MCF 10A (cell line): ENCODE data around the gene MUS81. TPM values are rescaled to one million over a fixed set of nuclear protein-coding genes. Genes with fewer than 3 reads are reported as not detected.
"Not testable (repeated sequence)": the region's sequence is repeated elsewhere in the genome, so short reads cannot be mapped to it uniquely, and the experiment has no call there.

Experiments
- BruUV-seq: library from RNA; stranded (reverse); fragments of 400-500 nt; replicated peaks from 2 replicates; lab custom pipeline; 2021; lab: Mats Ljungman, UMichigan
- CTCF ChIA-PET: fragments of 300-600 bp; sonication (Branson Sonifier 250); formaldehyde crosslinking; extraction: SDS; loops from one replicate; lab custom pipeline; 2021; ENCODE audit warnings: antibody characterized with exemption, inconsistent platforms; lab: Yijun Ruan, JAX
- POLR2A ChIA-PET: fragments of 300-600, 350-650 bp; sonication (Branson Sonifier 250); formaldehyde crosslinking; extraction: SDS; loops from one replicate; lab custom pipeline; 2020; ENCODE audit warnings: antibody characterized with exemption, inconsistent platforms; lab: Yijun Ruan, JAX
- DNase-seq: peaks from one replicate; pipeline ENCODE4 v3.0.0-alpha.2; 2018; ENCODE audit not compliant: unreplicated experiment
- H3K27ac Mint-ChIP-seq: one replicate; pipeline ENCODE4 v1.8.0; 2022; ENCODE audit warnings: mild to moderate bottlenecking, low read depth, mixed read lengths; ENCODE audit not compliant: unreplicated experiment
- H3K27me3 Mint-ChIP-seq: one replicate; pipeline ENCODE4 v1.8.0; 2022; ENCODE audit warnings: mixed read lengths; ENCODE audit not compliant: insufficient read depth, unreplicated experiment
- H3K36me3 Mint-ChIP-seq: one replicate; pipeline ENCODE4 v1.8.0; 2022; ENCODE audit warnings: mild to moderate bottlenecking, moderate library complexity, mixed read lengths; ENCODE audit not compliant: insufficient read depth, unreplicated experiment
- H3K4me1 Mint-ChIP-seq: one replicate; pipeline ENCODE4 v1.8.0; 2022; ENCODE audit warnings: mixed read lengths; ENCODE audit not compliant: insufficient read depth, unreplicated experiment
- H3K4me3 Mint-ChIP-seq: one replicate; pipeline ENCODE4 v1.8.0; 2022; ENCODE audit warnings: mild to moderate bottlenecking, moderate library complexity, mixed read lengths; ENCODE audit not compliant: unreplicated experiment
- H3K9me3 Mint-ChIP-seq: one replicate; pipeline ENCODE4 v1.8.0; 2022; ENCODE audit warnings: mixed read lengths; ENCODE audit not compliant: unreplicated experiment
- CTCF ChIP-seq: fragments of 200-600 bp; IDR thresholded peaks from one replicate; pipeline ENCODE4 v1.8.0; 2022; ENCODE audit warnings: antibody characterized with exemption, mild to moderate bottlenecking; ENCODE audit not compliant: unreplicated experiment
- intact Hi-C: fragments of 100-400 bp; cut with micrococcal nuclease; formaldehyde crosslinking; loops from 2 replicates; pipeline ENCODE4 v1.14.1; 2022
- total RNA-seq: library from RNA; stranded (reverse); gene quantifications from 2 replicates; pipeline ENCODE4 v1.2.3, GENCODE V29; 2022

The MUS81 gene
- total RNA-seq, 1 experiment from 2014 or later, result 77.6 TPM

DNA sequence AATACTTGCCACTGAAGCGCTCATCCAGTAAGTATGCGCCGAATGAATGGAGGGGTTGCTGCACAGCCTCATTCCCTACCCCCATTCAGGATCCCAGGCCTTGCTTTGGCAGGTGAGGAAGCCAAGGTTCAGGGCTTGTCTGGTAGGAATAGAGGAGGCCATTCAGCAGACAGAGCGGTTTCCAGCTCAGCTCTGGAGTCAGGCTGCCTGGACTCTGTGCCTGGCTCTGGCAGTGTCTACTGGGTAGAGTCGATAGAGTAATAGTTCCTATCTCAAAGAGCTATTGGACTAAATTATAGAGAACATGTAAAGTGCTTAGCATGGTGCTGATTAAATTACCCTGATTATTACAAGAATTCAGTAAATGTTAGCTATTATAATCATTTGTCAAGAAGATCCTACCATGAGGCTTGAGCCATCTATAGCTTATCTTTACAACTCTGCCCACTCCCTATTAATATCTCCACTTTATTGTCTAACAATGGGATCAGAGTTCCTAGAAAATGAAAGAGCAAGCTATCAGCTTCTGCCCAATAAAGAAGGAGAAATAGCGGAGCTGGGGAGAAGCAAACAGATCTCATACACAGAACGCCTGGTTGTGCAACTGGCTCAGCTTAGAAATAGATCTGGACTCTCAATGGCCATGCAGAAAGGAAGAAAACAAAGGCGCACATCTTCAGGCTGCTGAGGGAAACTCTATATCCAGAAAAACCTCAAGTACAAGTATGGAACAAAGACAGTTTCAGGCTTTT, 33.1 kb upstream of the MUS81 start:
- intact Hi-C loops, result no loop called here
- no peak overlapping the region for H3K27ac Mint-ChIP-seq
- peaks cover 32% of the 10 kb centered on the region for H3K27me3 Mint-ChIP-seq
- BruUV-seq, result no TSS peak
- no peak for TF ChIP-seq CTCF
- H3K9me3 Mint-ChIP-seq, result no peaks in the 10 kb centered on the region
- ChIA-PET CTCF (interaction anchor here (0.6 to 3.4 kb wide), 6 partner anchors 8 to 116 kb away, joined by 3 to 11 read pairs (median 3); partner anchors contain the start of gene AP5B1), POLR2A (interaction anchor here (0.7 to 2.7 kb wide), 4 partner anchors 18 to 115 kb away, joined by 3 to 8 read pairs (median 6); partner anchors contain the start of genes CFL1 and KAT5)
- DNase-seq, result no peak
- no peaks in the 10 kb centered on the region for H3K36me3 Mint-ChIP-seq
- no peaks in the 10 kb centered on the region for H3K4me1 Mint-ChIP-seq
- H3K4me3 Mint-ChIP-seq, result no peak overlapping the region

DNA sequence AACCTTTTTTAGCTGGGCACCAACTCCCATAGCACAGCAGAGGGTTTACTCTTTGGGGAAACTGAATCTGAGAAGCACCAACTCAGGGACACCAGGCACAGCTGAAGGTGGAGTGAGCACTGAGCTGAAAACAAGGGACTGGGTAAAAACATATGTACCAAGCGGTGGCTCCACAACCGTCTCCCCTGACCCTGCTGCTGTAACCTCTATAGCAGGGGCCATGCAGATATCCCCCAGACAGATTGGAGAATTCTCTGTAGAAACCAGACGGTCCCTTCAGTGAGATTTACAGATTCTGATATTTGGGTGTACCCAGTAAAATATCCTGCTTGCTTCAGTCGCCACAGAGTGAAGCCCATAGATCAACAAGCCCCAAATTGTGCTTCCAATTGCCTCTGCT, 30.8 kb upstream of the MUS81 start:
- intact Hi-C loops, result no loop called here
- ChIA-PET POLR2A (interaction anchor here (0.6 to 1.0 kb wide), 2 partner anchors 29 to 209 kb away, joined by 4 to 6 read pairs; partner anchors contain the start of gene CFL1), CTCF (interaction anchor here (1.0 to 1.8 kb wide), 4 partner anchors 15 to 118 kb away, joined by 3 to 5 read pairs (median 4); partner anchors contain the start of gene KAT5)
- Mint-ChIP-seq H3K4me1 (no peaks in the 10 kb centered on the region), H3K27ac (no peak overlapping the region), H3K27me3 (peaks cover 44% of the 10 kb centered on the region), H3K9me3 (peaks cover 6% of the 10 kb centered on the region), H3K4me3 (no peak overlapping the region), H3K36me3 (no peaks in the 10 kb centered on the region)
- DNase-seq, result no peak
- no TSS peak for BruUV-seq
- no peak for TF ChIP-seq CTCF

- CTCF ChIA-PET, result interaction anchor here (0.6 to 1.3 kb wide), 7 partner anchors 14 to 171 kb away, joined by 3 to 4 read pairs (median 3); no protein-coding TSS in a partner anchor
- POLR2A ChIA-PET, result interaction anchor here (0.6 to 1.1 kb wide), 3 partner anchors 14 to 162 kb away, joined by 3 to 4 read pairs (median 4); partner anchors contain the start of gene CFL1
- H3K27ac Mint-ChIP-seq, result not testable (repeated sequence)
These were observed 28.0 kb upstream of the MUS81 start for GRCh38 chr11:65832231-65832630.

GRCh38 chr11:65833297-65834030, 26.8 kb upstream of the MUS81 start, which contains the start of gene SNX32:
TSS of gene SNX32 (plus strand) at chr11:65833963. CDS start at chr11:65834066, 103 bp downstream.
- no peak for DNase-seq
- H3K27ac Mint-ChIP-seq, result no peak within 1 kb of the TSS
- peaks cover 40% of the 10 kb centered on the region for H3K27me3 Mint-ChIP-seq
- ChIA-PET POLR2A (interaction anchor here (1.0 kb wide), 1 partner anchor 25 kb away, joined by 4 read pairs; the partner anchor contains the start of gene CFL1), CTCF (interaction anchor here (0.8 to 1.0 kb wide), 2 partner anchors 18 to 53 kb away, joined by 3 to 4 read pairs; no protein-coding TSS in a partner anchor)
- peaks cover 6% of the 10 kb centered on the region for H3K9me3 Mint-ChIP-seq
- BruUV-seq, result no TSS peak
- intact Hi-C loops, result no loop called here
- H3K4me3 Mint-ChIP-seq, result no peak within 1 kb of the TSS
- no peaks in the 10 kb centered on the region for H3K4me1 Mint-ChIP-seq
- no peaks in the 10 kb centered on the region for H3K36me3 Mint-ChIP-seq
- no peak for TF ChIP-seq CTCF

More at GRCh38 chr11:65832231-65832630, 28.0 kb upstream of the MUS81 start:
- H3K36me3 Mint-ChIP-seq, H3K4me3 Mint-ChIP-seq, DNase-seq, BruUV-seq, intact Hi-C loops, H3K9me3 Mint-ChIP-seq, H3K4me1 Mint-ChIP-seq: not testable (repeated sequence)
- peaks cover 44% of the 10 kb centered on the region for H3K27me3 Mint-ChIP-seq
